H9 (cell line): ENCODE measurements around the gene RUNX1. TPM values are rescaled to one million over a fixed set of nuclear protein-coding genes. Genes with fewer than 3 reads are reported as not detected.

Source experiments
- DNase-seq: peaks from one replicate; pipeline ENCODE4 v3.0.0-alpha.2; 2017
- H2AFZ ChIP-seq: one replicate; pipeline ENCODE4 v1.6.1; 2013; ENCODE audit warnings: mild to moderate bottlenecking, low read length, control low read depth, moderate library complexity
- H2AK5ac ChIP-seq: 2 replicates; pipeline ENCODE4 v1.6.1; 2013; ENCODE audit warnings: low read length, control low read depth, mixed read lengths; ENCODE audit not compliant: insufficient read length
- H2BK120ac ChIP-seq: one replicate; pipeline ENCODE4 v1.6.1; 2013; ENCODE audit warnings: low read depth, mild to moderate bottlenecking, low read length, control low read depth, inconsistent platforms; ENCODE audit not compliant: poor library complexity, severe bottlenecking
- H2BK12ac ChIP-seq: 2 replicates; pipeline ENCODE4 v1.6.1; 2013; ENCODE audit warnings: low read length, control low read depth, mixed read lengths, low read depth; ENCODE audit not compliant: insufficient read length
- H2BK15ac ChIP-seq: 2 replicates; pipeline ENCODE4 v1.6.1; 2013; ENCODE audit warnings: low read depth, low read length, control low read depth
- H2BK20ac ChIP-seq: one replicate; pipeline ENCODE4 v1.6.1; 2013; ENCODE audit warnings: low read depth, mild to moderate bottlenecking, low read length, control low read depth, inconsistent platforms; ENCODE audit not compliant: poor library complexity, severe bottlenecking
- H2BK5ac ChIP-seq: 2 replicates; pipeline ENCODE4 v1.6.1; 2013; ENCODE audit warnings: low read length, control low read depth, mixed read lengths; ENCODE audit not compliant: insufficient read length
- H3K14ac ChIP-seq: 2 replicates; pipeline ENCODE4 v1.6.1; 2013; ENCODE audit warnings: low read length, control low read depth; ENCODE audit not compliant: insufficient read depth
- H3K18ac ChIP-seq: 2 replicates; pipeline ENCODE4 v1.6.1; 2013; ENCODE audit warnings: low read depth, mild to moderate bottlenecking, mixed read lengths, low read length, control low read depth; ENCODE audit not compliant: insufficient read length
- H3K23ac ChIP-seq: 2 replicates; pipeline ENCODE4 v1.6.1; 2013; ENCODE audit warnings: low read length, control low read depth, mixed read lengths, low read depth; ENCODE audit not compliant: insufficient read length
- H3K23me2 ChIP-seq: 2 replicates; pipeline ENCODE4 v1.6.1; 2013; ENCODE audit warnings: low read depth, mild to moderate bottlenecking, mixed read lengths, low read length, control low read depth; ENCODE audit not compliant: insufficient read length, poor library complexity, severe bottlenecking
- H3K27ac ChIP-seq: 2 replicates; pipeline ENCODE4 v1.5.1; 2013; ENCODE audit warnings: low read length, control low read depth, mixed read lengths, low read depth; ENCODE audit not compliant: insufficient read length
- H3K27me3 ChIP-seq: 2 replicates; pipeline ENCODE4 v1.6.1; 2013; ENCODE audit warnings: low read length, control low read depth, inconsistent platforms; ENCODE audit not compliant: insufficient read depth
- H3K4ac ChIP-seq: 2 replicates; pipeline ENCODE4 v1.6.1; 2013; ENCODE audit warnings: low read depth, mild to moderate bottlenecking, control low read depth, inconsistent platforms, low read length, moderate library complexity
- H3K4me1 ChIP-seq: 2 replicates; pipeline ENCODE4 v1.6.1; 2013; ENCODE audit warnings: low read length, control low read depth, inconsistent platforms; ENCODE audit not compliant: insufficient read depth
- H3K4me2 ChIP-seq: 2 replicates; pipeline ENCODE4 v1.6.1; 2013; ENCODE audit warnings: low read length, control low read depth, mixed read lengths; ENCODE audit not compliant: insufficient read length, insufficient read depth
- H3K56ac ChIP-seq: 2 replicates; pipeline ENCODE4 v1.6.1; 2013; ENCODE audit warnings: low read depth, mild to moderate bottlenecking, mixed read lengths, low read length, control low read depth; ENCODE audit not compliant: insufficient read length
- H3K79me1 ChIP-seq: 2 replicates; pipeline ENCODE4 v1.6.1; 2013; ENCODE audit warnings: low read depth, mild to moderate bottlenecking, moderate library complexity, low read length, control low read depth, inconsistent platforms; ENCODE audit not compliant: insufficient read depth, poor library complexity, severe bottlenecking
- H3K79me2 ChIP-seq: 2 replicates; pipeline ENCODE4 v1.6.1; 2013; ENCODE audit warnings: low read length, control low read depth, inconsistent platforms; ENCODE audit not compliant: insufficient read depth
- H3K9ac ChIP-seq: 2 replicates; pipeline ENCODE4 v1.6.1; 2013; ENCODE audit warnings: low read length, control low read depth, mixed read lengths; ENCODE audit not compliant: insufficient read length; ENCODE audit errors: extremely low read depth
- H3K9me3 ChIP-seq: one replicate; pipeline ENCODE4 v1.6.1; 2013; ENCODE audit warnings: low read depth, low read length, inconsistent platforms; ENCODE audit not compliant: control insufficient read depth
- H3T11ph ChIP-seq: one replicate; pipeline ENCODE4 v1.6.1; 2013; ENCODE audit warnings: mild to moderate bottlenecking, low read length, control low read depth, inconsistent platforms
- H4K20me1 ChIP-seq: one replicate; pipeline ENCODE4 v1.6.1; 2013; ENCODE audit not compliant: control insufficient read depth, insufficient read length, insufficient read depth
- H4K5ac ChIP-seq: 2 replicates; pipeline ENCODE4 v1.6.1; 2013; ENCODE audit warnings: low read depth, mild to moderate bottlenecking, mixed read lengths, low read length, control low read depth; ENCODE audit not compliant: insufficient read length
- H4K8ac ChIP-seq: replicated peaks from 2 replicates; pipeline ENCODE4 v1.6.1; 2013; ENCODE audit warnings: low read length, control low read depth, mixed read lengths, low read depth; ENCODE audit not compliant: insufficient read length
- H4K91ac ChIP-seq: 2 replicates; pipeline ENCODE4 v1.6.1; 2013; ENCODE audit warnings: low read depth, mild to moderate bottlenecking, moderate library complexity, mixed read lengths, low read length, control low read depth; ENCODE audit not compliant: insufficient read length
- H3K27ac Mint-ChIP-seq, 3 experiments: 2 replicates in 2 of 3; 3 replicates in 1 of 3; pipeline ENCODE4 v1.8.0; 2020 to 2021; ENCODE audit warnings: mixed read lengths in 3 of 3, mild to moderate bottlenecking in 1 of 3, moderate library complexity in 1 of 3
- H3K27me3 Mint-ChIP-seq: 2 replicates; pipeline ENCODE4 v1.8.0; 2021; ENCODE audit warnings: low read depth, mild to moderate bottlenecking, moderate library complexity, mixed read lengths
- H3K36me3 Mint-ChIP-seq, 3 experiments: 2 replicates in 2 of 3; 3 replicates in 1 of 3; pipeline ENCODE4 v1.8.0; 2020 to 2021; ENCODE audit warnings: low read depth in 3 of 3, mixed read lengths in 3 of 3; ENCODE audit not compliant: insufficient read depth in 1 of 3
- H3K4me1 Mint-ChIP-seq, 2 experiments: 2 replicates each; pipeline ENCODE4 v1.8.0; 2020; ENCODE audit warnings: mixed read lengths in 2 of 2
- H3K4me3 Mint-ChIP-seq, 2 experiments: 2 replicates in 1 of 2; 3 replicates in 1 of 2; pipeline ENCODE4 v1.8.0; 2020 to 2021; ENCODE audit warnings: mild to moderate bottlenecking in 2 of 2, mixed read lengths in 2 of 2, moderate library complexity in 1 of 2
- H3K9me3 Mint-ChIP-seq, 2 experiments: 2 replicates in 1 of 2; 3 replicates in 1 of 2; pipeline ENCODE4 v1.8.0; 2020; ENCODE audit warnings: mild to moderate bottlenecking in 2 of 2, mixed read lengths in 2 of 2, moderate library complexity in 1 of 2
- CTCF ChIP-seq: fragments of 200-600 bp; sonication (generic); conservative IDR thresholded peaks from 3 replicates; pipeline ENCODE4 v1.8.0; 2021; ENCODE audit warnings: antibody characterized with exemption, mild to moderate bottlenecking
- WGBS: extraction: QIAGEN DNeasy Blood & Tissue Kit; methylation state at CpG from one replicate; pipeline ENCODE4 v1.1.7; 2013; ENCODE audit warnings: missing lambda C conversion rate, low lambda C conversion rate, mixed read lengths; ENCODE audit not compliant: insufficient read length; ENCODE audit errors: extremely low coverage; 5-methylcytosine and 5-hydroxymethylcytosine counted together
- total RNA-seq: library from RNA; stranded (reverse); gene quantifications from 2 replicates; pipeline ENCODE4 v1.2.1, GENCODE V29; 2021

RUNX1 gene
- total RNA-seq, 1 experiment from 2014 or later = 0.72 TPM

- no peak overlapping the region for H2BK15ac ChIP-seq
- Mint-ChIP-seq H3K4me1 (no peaks in the 10 kb centered on the region), H3K27ac (no peak overlapping the region), H3K9me3 (no peaks in the 10 kb centered on the region), H3K4me3 (no peak overlapping the region), H3K27me3 (peaks cover 2% of the 10 kb centered on the region), H3K36me3 (no peaks in the 10 kb centered on the region)
- DNase-seq = no peak
- H3K9me3 ChIP-seq = no peaks in the 10 kb centered on the region
- no peaks in the 10 kb centered on the region for H3K79me1 ChIP-seq
- no peak overlapping the region for H3K4ac ChIP-seq
- H3T11ph ChIP-seq = no peak overlapping the region
- H3K27me3 ChIP-seq = no peaks in the 10 kb centered on the region
- no peak overlapping the region for H2AK5ac ChIP-seq
- H2BK12ac ChIP-seq = no peak overlapping the region
- no peak overlapping the region for H2BK120ac ChIP-seq
- H3K23me2 ChIP-seq = no peaks in the 10 kb centered on the region
- no peak overlapping the region for H2BK20ac ChIP-seq
- no peak overlapping the region for H2AFZ ChIP-seq
- H3K4me2 ChIP-seq = no peak overlapping the region
- H4K5ac ChIP-seq = no peak overlapping the region
- H2BK5ac ChIP-seq = no peak overlapping the region
- no peak overlapping the region for H3K56ac ChIP-seq
- H3K27ac ChIP-seq = no peak overlapping the region
- no peak overlapping the region for H4K8ac ChIP-seq
- no peaks in the 10 kb centered on the region for H4K20me1 ChIP-seq
- H3K23ac ChIP-seq = no peak overlapping the region
- H4K91ac ChIP-seq = no peak overlapping the region
- H3K4me1 ChIP-seq = no peaks in the 10 kb centered on the region; the same call in 1 of the 2 replicates
- H3K9ac ChIP-seq = no peak overlapping the region
- no peak overlapping the region for H3K14ac ChIP-seq
- H3K79me2 ChIP-seq = no peaks in the 10 kb centered on the region
- no CpG with 5 or more reads among the region's 6 CpGs for WGBS
- no peak overlapping the region for H3K18ac ChIP-seq
- no peak for TF ChIP-seq CTCF
These were observed 122.2 kb downstream of the RUNX1 start for GRCh38 chr21:34926803-34927467.
